ENCODE data around the gene STING1.

GRCh38 chr5:139459451-139459934, 23.1 kb downstream of the STING1 start:
- TF ChIP-seq EZH2 (IDR thresholded peaks at IDR 0.05; ENCODE audit: low read depth, low read length, severe bottlenecking) (no peak), RXRA (IDR thresholded peaks at IDR 0.05; ENCODE audit: insufficient read depth, low read depth, low read length) (no peak), EGR1 (IDR thresholded peaks at IDR 0.05; ENCODE audit: borderline replicate concordance, low read depth, low read length) (no peak)
